AG04450 (cell line): ENCODE measurements around the gene SLIT1. TPM values are rescaled to one million over a fixed set of nuclear protein-coding genes. Genes with fewer than 3 reads are reported as not detected.

ENCODE experiments used
- CTCF ChIA-PET: fragments of 300-600, 350-600 bp; formaldehyde crosslinking; extraction: SDS; loops from one replicate; lab custom pipeline; 2022; ENCODE audit warnings: antibody characterized with exemption, inconsistent platforms; lab: Charles Lee
- POLR2A ChIA-PET: fragments of 350-600 bp; formaldehyde crosslinking; extraction: SDS; loops from one replicate; lab custom pipeline; 2021; ENCODE audit warnings: antibody characterized with exemption, inconsistent platforms; lab: Yijun Ruan, JAX
- DNase-seq: peaks from one replicate; pipeline ENCODE4 v3.0.0-alpha.2; 2011; ENCODE audit warnings: low read depth, low spot score
- H3K27ac ChIP-seq: one replicate; pipeline ENCODE4 v1.5.1; 2012; ENCODE audit warnings: low read depth, low read length, control low read depth
- H3K27me3 ChIP-seq: one replicate; pipeline ENCODE4 v1.6.0; 2012; ENCODE audit warnings: low read length; ENCODE audit not compliant: control insufficient read depth, insufficient read depth
- H3K4me3 ChIP-seq: 2 replicates; pipeline ENCODE4 v1.5.1; 2011; ENCODE audit warnings: mild to moderate bottlenecking, low read depth, low read length, control low read depth
- H3K9me3 ChIP-seq: 2 replicates; pipeline ENCODE4 v1.5.1; 2012; ENCODE audit warnings: low read length; ENCODE audit not compliant: control insufficient read depth, insufficient read depth
- CTCF ChIP-seq: IDR thresholded peaks from 2 replicates; pipeline ENCODE4 v1.5.1; 2011; ENCODE audit warnings: low read depth, low read length, control low read depth, inconsistent platforms
- polyA plus RNA-seq: library from polyadenylated mRNA; depleted of rRNA; stranded (reverse); fragments of >200 nt; gene quantifications from 2 replicates; pipeline ENCODE4 v1.2.3, GENCODE V29; 2011

The SLIT1 gene
- polyA plus RNA-seq, 1 experiment: 0.01 TPM

DNA sequence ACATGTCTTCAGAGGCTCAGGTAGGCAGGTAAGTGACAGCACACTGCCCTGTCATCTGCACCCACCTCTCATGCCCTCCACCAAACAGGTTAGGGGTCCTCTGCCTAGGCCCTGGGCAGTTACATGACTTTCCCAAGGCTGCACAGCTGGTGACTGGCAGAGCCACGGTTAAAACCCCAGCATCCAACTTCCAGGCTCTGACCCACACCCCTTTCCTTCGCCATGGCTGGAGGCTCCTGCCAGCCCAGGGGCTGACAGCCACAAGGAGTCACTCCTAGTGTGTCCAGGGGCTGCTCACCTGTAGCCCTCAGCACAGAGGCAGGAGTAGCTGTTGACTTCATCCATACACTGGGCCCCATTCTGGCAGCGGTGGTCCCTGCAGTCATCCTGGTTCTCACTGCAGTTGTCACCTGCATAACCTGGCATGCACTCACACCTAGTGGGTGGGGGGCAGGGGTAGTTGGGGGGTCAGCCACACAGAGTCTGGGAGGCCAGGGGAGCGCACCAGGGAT lies 175.0 kb downstream of the SLIT1 start:
- no peak overlapping the region for H3K4me3 ChIP-seq
- DNase-seq: no peak
- ChIA-PET POLR2A (no interaction called here), CTCF (no interaction called here)
- TF ChIP-seq CTCF: no peak
- peaks cover 15% of the 10 kb centered on the region for H3K27me3 ChIP-seq
- no peak overlapping the region for H3K27ac ChIP-seq
- peaks cover 7% of the 10 kb centered on the region; the same call in 1 of the 2 replicates for H3K9me3 ChIP-seq

DNA sequence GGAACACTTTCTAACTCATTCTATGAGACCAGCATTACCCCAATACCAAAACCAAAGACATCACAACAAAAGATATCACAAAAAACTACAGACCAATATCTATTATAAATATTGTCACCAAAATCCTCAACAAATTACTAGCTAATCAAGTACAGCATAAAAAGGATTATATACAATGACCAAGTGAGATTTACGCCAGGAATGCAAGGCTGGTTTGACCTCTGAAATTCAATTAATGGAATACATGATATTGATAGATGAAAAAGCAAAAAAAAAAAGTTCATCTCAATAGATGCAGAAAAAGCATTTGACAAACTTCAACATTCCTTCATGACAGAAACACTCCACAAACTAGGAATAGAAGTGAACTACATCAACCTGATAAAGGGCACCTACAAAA lies 178.3 kb downstream of the SLIT1 start:
- ChIA-PET POLR2A (no interaction called here), CTCF (no interaction called here)
- TF ChIP-seq CTCF: no peak
- Histone ChIP-seq H3K27ac (no peak overlapping the region), H3K4me3 (no peak overlapping the region), H3K27me3 (peaks cover 11% of the 10 kb centered on the region), H3K9me3 (peaks cover 7% of the 10 kb centered on the region; the same call in 1 of the 2 replicates)
- no peak for DNase-seq

DNA sequence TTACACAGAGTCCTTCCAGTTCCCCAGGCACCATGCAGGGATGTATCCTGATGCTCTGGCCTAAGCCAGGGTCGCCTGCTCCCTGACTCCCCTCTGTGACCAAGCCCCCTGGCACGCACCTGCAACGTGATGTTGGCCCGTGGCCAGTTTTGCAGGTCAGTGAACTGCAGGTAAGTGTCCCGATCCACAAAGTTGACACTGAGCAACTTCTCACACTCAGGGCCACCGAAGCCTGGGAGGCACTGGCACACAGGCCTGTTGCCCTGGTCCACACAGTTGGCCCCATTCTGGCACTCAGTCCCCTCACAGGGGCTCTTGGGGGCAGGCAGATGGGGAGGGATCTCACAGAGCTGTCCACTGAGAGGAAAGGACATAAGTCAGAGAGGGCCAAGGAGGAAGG lies 179.4 kb downstream of the SLIT1 start:
- no peak for TF ChIP-seq CTCF
- no peak for DNase-seq
- Histone ChIP-seq H3K27ac (no peak overlapping the region), H3K4me3 (no peak overlapping the region), H3K27me3 (peaks cover 9% of the 10 kb centered on the region), H3K9me3 (peaks cover 7% of the 10 kb centered on the region; the same call in 1 of the 2 replicates)
- POLR2A ChIA-PET: no interaction called here
- CTCF ChIA-PET: no interaction called here

DNA sequence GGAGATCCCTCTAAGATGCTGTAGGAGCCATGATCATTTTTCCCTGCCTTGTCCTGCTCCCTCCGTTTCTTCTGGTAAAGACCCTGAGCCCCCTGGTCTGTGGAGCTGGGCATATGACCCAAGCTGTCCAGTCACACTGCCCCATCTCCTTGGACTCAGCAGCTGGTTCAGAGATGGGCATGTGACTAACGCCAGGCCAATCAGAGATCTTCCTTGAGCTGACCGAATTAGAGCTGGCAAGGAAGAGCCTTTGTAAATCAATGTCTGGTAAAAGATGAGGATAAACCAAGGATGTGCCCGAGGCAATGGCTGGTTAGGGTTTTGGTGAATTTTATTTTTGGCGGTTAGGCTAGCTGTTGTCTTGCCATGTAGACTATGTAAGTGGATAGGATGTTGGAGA lies 180.4 kb downstream of the SLIT1 start:
- H3K4me3 ChIP-seq: no peak overlapping the region
- no peak for TF ChIP-seq CTCF
- POLR2A ChIA-PET: no interaction called here
- peaks cover 6% of the 10 kb centered on the region for H3K27me3 ChIP-seq
- CTCF ChIA-PET: interaction anchor here (0.6 to 0.8 kb wide), 2 partner anchors 27 to 205 kb away, joined by 4 read pairs; no protein-coding TSS in a partner anchor
- no peak for DNase-seq
- H3K9me3 ChIP-seq: peaks cover 7% of the 10 kb centered on the region; the same call in 1 of the 2 replicates
- H3K27ac ChIP-seq: no peak overlapping the region

- no peak for DNase-seq
These were observed 181.2 kb downstream of the SLIT1 start for GRCh38 chr10:97004591-97004990.

More at GRCh38 chr10:97004591-97004990, 181.2 kb downstream of the SLIT1 start:
- Histone ChIP-seq H3K27me3 (peaks cover 6% of the 10 kb centered on the region), H3K27ac (no peak overlapping the region), H3K9me3 (peaks cover 7% of the 10 kb centered on the region; the same call in 1 of the 2 replicates), H3K4me3 (no peak overlapping the region)
- ChIA-PET POLR2A (no interaction called here), CTCF (interaction anchor here (1.5 kb wide), 1 partner anchor 69 kb away, joined by 3 read pairs; no protein-coding TSS in a partner anchor)
- TF ChIP-seq CTCF: no peak
